ENCODE data around the gene LUM. TPM values are rescaled to one million over a fixed set of nuclear protein-coding genes. Genes with fewer than 3 reads are reported as not detected.

LUM gene
- total and polyA plus RNA-seq, 2 donors (not counting 3 experiments of a cell fraction or from before 2014, with no cell fraction given): 0.29 to 1.9 TPM

DNA sequence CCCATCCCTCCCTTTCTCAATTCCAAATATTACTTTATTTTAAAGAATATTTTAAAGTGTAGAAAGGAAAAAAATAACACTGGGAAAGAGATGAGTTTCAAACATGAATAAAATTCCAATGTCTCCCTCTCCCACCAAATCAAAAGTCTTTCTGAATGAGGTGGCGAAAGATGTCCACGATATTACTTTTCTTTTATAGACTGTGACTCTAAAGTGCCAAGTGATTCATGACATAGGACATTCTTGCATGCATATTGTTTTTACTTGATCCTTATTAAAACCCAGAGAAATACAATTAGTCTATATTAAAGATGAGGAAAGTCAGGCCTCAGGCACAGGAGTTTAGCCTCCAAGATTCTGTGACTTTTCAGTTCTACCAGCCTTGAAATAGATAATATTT is 16.0 kb upstream of the LUM start:
- Histone ChIP-seq H3K79me2 (ENCODE audit: control insufficient read depth, insufficient read depth, low read length) (no peaks in the 10 kb centered on the region), H3K4me3 (replicated peaks in 1 of 3; ENCODE audit: insufficient read depth in 1 of 3, low read depth in 1 of 3, low read length in 3 of 3) (no peak overlapping the region), H4K20me1 (replicated peaks; ENCODE audit: control insufficient read depth, extremely low read depth, insufficient read depth, low read length) (no peaks in the 10 kb centered on the region), H3K9me1 (replicated peaks; ENCODE audit: control insufficient read depth, extremely low read depth, insufficient read depth, low read length) (peaks cover 2% of the 10 kb centered on the region), H3K9ac (replicated peaks; ENCODE audit: extremely low read depth, insufficient read depth, low read length) (no peak overlapping the region), H3K27me3 (ENCODE audit: control insufficient read depth in 2 of 2, insufficient read depth in 2 of 2, low read length in 2 of 2) (no peaks in the 10 kb centered on the region), H3K4me2 (ENCODE audit: insufficient read depth, low read length) (no peak overlapping the region), H3K27ac (ENCODE audit: insufficient read depth, low read depth, low read length) (no peak overlapping the region), H2AFZ (ENCODE audit: low read depth, low read length) (no peak overlapping the region), H3K36me3 (ENCODE audit: control insufficient read depth in 2 of 2, extremely low read depth in 1 of 2, insufficient read depth in 2 of 2, low read length in 2 of 2) (no peaks in the 10 kb centered on the region), H3K9me3 (replicated peaks; ENCODE audit: control insufficient read depth, insufficient read depth, low read length) (no peaks in the 10 kb centered on the region), H3K4me1 (ENCODE audit: control insufficient read depth, extremely low read depth, insufficient read depth, low read length) (no peaks in the 10 kb centered on the region)
- no peak for FAIRE-seq
- ChIA-PET POLR2A (no interaction called here), CTCF (no interaction called here)
- no peak for DNase-seq (ENCODE audit: low read depth, low spot score)
- intact Hi-C loops (cut with micrococcal nuclease): no loop called here
- dilution Hi-C loops (cut with MboI; ENCODE audit: extremely low pct_ligation_motif_present, low sequenced_read_pairs): no loop called here
- no TSS peak for BruUV-seq (replicated peaks)
- TF ChIP-seq GATA2 (IDR thresholded peaks at IDR 0.05; ENCODE audit: insufficient read depth, insufficient read length, low read depth, low read length) (no peak), POLR2AphosphoS5 (IDR thresholded peaks at IDR 0.05; ENCODE audit: insufficient read depth, low read depth, low read length) (no peak), JUN (IDR thresholded peaks at IDR 0.05; ENCODE audit: borderline replicate concordance, insufficient read depth, insufficient read length, low read depth) (no peak), MYC (IDR thresholded peaks at IDR 0.05; ENCODE audit: low read depth, low read length) (no peak), POLR2A (IDR thresholded peaks at IDR 0.05; ENCODE audit: low read depth, low read length) (no peak), EZH2 (IDR thresholded peaks at IDR 0.05; ENCODE audit: borderline replicate concordance, low read depth, low read length, severe bottlenecking) (no peak), FOS (IDR thresholded peaks at IDR 0.05; ENCODE audit: borderline replicate concordance, insufficient read depth, low read length) (no peak)
- TF ChIP-seq, protein P1, sequence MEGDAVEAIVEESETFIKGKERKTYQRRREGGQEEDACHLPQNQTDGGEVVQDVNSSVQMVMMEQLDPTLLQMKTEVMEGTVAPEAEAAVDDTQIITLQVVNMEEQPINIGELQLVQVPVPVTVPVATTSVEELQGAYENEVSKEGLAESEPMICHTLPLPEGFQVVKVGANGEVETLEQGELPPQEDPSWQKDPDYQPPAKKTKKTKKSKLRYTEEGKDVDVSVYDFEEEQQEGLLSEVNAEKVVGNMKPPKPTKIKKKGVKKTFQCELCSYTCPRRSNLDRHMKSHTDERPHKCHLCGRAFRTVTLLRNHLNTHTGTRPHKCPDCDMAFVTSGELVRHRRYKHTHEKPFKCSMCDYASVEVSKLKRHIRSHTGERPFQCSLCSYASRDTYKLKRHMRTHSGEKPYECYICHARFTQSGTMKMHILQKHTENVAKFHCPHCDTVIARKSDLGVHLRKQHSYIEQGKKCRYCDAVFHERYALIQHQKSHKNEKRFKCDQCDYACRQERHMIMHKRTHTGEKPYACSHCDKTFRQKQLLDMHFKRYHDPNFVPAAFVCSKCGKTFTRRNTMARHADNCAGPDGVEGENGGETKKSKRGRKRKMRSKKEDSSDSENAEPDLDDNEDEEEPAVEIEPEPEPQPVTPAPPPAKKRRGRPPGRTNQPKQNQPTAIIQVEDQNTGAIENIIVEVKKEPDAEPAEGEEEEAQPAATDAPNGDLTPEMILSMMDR (IDR thresholded peaks at IDR 0.05; ENCODE audit: extremely low read depth in 1 of 2, insufficient read depth in 1 of 2, low read depth in 1 of 2, low read length in 2 of 2): no peak
- TF ChIP-seq, protein P2, sequence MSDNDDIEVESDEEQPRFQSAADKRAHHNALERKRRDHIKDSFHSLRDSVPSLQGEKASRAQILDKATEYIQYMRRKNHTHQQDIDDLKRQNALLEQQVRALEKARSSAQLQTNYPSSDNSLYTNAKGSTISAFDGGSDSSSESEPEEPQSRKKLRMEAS (IDR thresholded peaks at IDR 0.05; ENCODE audit: insufficient read depth, insufficient read length): no peak

Data from endothelial cell of umbilical vein (primary cell).